Loucy (cell line): Measurements from ENCODE around the gene KRTAP9-3.

Source experiments
- CTCF ChIP-seq: fragments of 200-600 bp; sonication (generic); conservative IDR thresholded peaks from 2 replicates; pipeline ENCODE4 v1.5.1; 2014; ENCODE audit warnings: mild to moderate bottlenecking, antibody characterized with exemption, low read length
- EZH2phosphoT487 ChIP-seq: fragments of 200-600 bp; IDR thresholded peaks from 2 replicates; pipeline ENCODE4 v1.6.1; 2018; ENCODE audit warnings: antibody characterized with exemption, mild to moderate bottlenecking, moderate library complexity, borderline replicate concordance

- TF ChIP-seq CTCF (no peak), EZH2phosphoT487 (no peak)
These were observed 46.1 kb downstream of the KRTAP9-3 start for GRCh38 chr17:41278176-41278955.
